Heart left ventricle (tissue), 16 donors: ENCODE measurements around the gene TRPM1. TPM values are rescaled to one million over a fixed set of nuclear protein-coding genes. Genes with fewer than 3 reads are reported as not detected.
A peak's percentile ranks its signal among the peaks of the same experiment; 100 is the strongest.

ENCODE experiments used
- ATAC-seq, 4 donors: fragments of 200-7000 bp; cut with Tn5 transposase; one replicate each; pipeline ENCODE4 v1.9.1; 2020 to 2022; ENCODE audit warnings: moderate library complexity in 4 of 4, mild to moderate bottlenecking in 3 of 4, moderate number of reproducible peaks in 1 of 4
- DNase-seq, 5 donors: peaks; one replicate each; pipeline ENCODE4 v3.0.0-alpha.2; 2020
- H3K27ac ChIP-seq, 12 donors: fragments of 200-600 bp; sonication (generic) in 4 of 12; one replicate each; pipeline versions ENCODE4 v1.5.0 to v1.8.0; 2016 to 2022; ENCODE audit warnings: mild to moderate bottlenecking in 2 of 12
- H3K27me3 ChIP-seq, 9 donors: fragments of 200-600 bp; sonication (generic) in 2 of 9; one replicate each; pipeline versions ENCODE4 v1.5.1 to v1.8.0; 2016 to 2022; ENCODE audit warnings: mild to moderate bottlenecking in 3 of 9
- H3K36me3 ChIP-seq, 9 donors: fragments of 200-600 bp; sonication (generic) in 2 of 9; one replicate each; pipeline versions ENCODE4 v1.5.0 to v1.8.0; 2018 to 2022; ENCODE audit warnings: mild to moderate bottlenecking in 2 of 9
- H3K4me1 ChIP-seq, 12 donors: fragments of 200-600 bp; sonication (generic) in 4 of 12; one replicate each; pipeline versions ENCODE4 v1.5.0 to v1.8.0; 2016 to 2022; ENCODE audit warnings: mild to moderate bottlenecking in 3 of 12
- H3K4me3 ChIP-seq, 12 donors: fragments of 200-600 bp; sonication (generic) in 4 of 12; one replicate each; pipeline versions ENCODE4 v1.5.0 to v1.8.0; 2017 to 2022; ENCODE audit warnings: mild to moderate bottlenecking in 9 of 12, moderate library complexity in 4 of 12
- H3K9me3 ChIP-seq, 12 donors: fragments of 200-600 bp; sonication (generic) in 4 of 12; one replicate each; pipeline versions ENCODE4 v1.5.0 to v1.8.0; 2016 to 2022; ENCODE audit warnings: mild to moderate bottlenecking in 1 of 12
- POLR2A ChIP-seq, 2 donors: fragments of 450-650 bp; IDR thresholded peaks; one replicate each; pipeline ENCODE4 v1.6.1; 2017; ENCODE audit warnings: antibody characterized with exemption in 2 of 2, mild to moderate bottlenecking in 2 of 2, moderate library complexity in 2 of 2
- WGBS, 4 donors: extraction: QIAGEN DNeasy Blood & Tissue Kit in 2 of 4; methylation state at CpG; one replicate each; pipeline versions ENCODE4 v1.1.5 to v1.1.7; 2013 to 2018; 5-methylcytosine and 5-hydroxymethylcytosine counted together
- intact Hi-C, 10 donors: fragments of 100-400 bp; cut with DNase I; formaldehyde crosslinking; loops; one replicate each; pipeline versions ENCODE4 v1.11.1 to v1.14.2; 2022
- polyA plus RNA-seq, 2 donors: library from polyadenylated mRNA; stranded (reverse); fragments of 200-250 nt; gene quantifications; one replicate each; pipeline ENCODE4 v1.2.3, GENCODE V29; 2013
- total RNA-seq, 9 donors: library from RNA; depleted of rRNA in 2 of 9; stranded (reverse); fragments of >200 nt in 2 of 9; fragmentation: NEBNext Ultra II Directional in 3 of 9; extraction: Animal tissue kit (Norgen Biotek cat#: 25700) in 3 of 9; gene quantifications; one replicate each; pipeline versions ENCODE4 v1.1.0 to v1.2.4, GENCODE V29; 2016 to 2023
- TF ChIP-seq, protein P1 (sequence below), 12 donors: fragments of 200-600 bp; sonication (generic) in 4 of 12; IDR thresholded peaks; one replicate each; pipeline versions ENCODE4 v1.5.0 to v1.8.0; 2018 to 2022; ENCODE audit warnings: antibody characterized with exemption in 12 of 12, mild to moderate bottlenecking in 5 of 12
- donor health status: ischemic (EF 13 %, LVEDD 7.1; RV severe dilation, severe dysfunction).
- donor health status: healthy with polysubstance abuse.
- donor health status: DM: no; HTN: yes; CAD: no.
- donor health status: DM: no; HTN: no; CAD: no.
- donor health status: ischemic (EF 25% LVEDD 6.9; RV normal size, moderate dysfunction).
- donor health status: ischemic (EF 25% LVEDD 5.7; RV mildly dilated, moderate dysfunction).
- donor health status: healthy.
- donor health status: DM: yes; HTN: yes; CAD: no.
- donor health status: ischemic (EF 35%, LVEDD 5.7; RV mildly dilated, moderate dysfunction).
- donor health status: nonischemic (EF 11% LVEDD 7.7; RV severe dilation, severe dysfunction).
- donor health status: DM: yes; HTN: yes; CAD: no.
- donor health status: PGD.
- donor health status: ischemic (EF 29% LVEDD 5.4; RV normal size, mild dysfunction).
- donor health status: nonischemic (EF 23%, LVEDD 6.1; RV moderate dilation, normal function).

TRPM1 gene
- total and polyA plus RNA-seq, 11 donors, result 0.25 TPM; not detected in 10

DNA sequence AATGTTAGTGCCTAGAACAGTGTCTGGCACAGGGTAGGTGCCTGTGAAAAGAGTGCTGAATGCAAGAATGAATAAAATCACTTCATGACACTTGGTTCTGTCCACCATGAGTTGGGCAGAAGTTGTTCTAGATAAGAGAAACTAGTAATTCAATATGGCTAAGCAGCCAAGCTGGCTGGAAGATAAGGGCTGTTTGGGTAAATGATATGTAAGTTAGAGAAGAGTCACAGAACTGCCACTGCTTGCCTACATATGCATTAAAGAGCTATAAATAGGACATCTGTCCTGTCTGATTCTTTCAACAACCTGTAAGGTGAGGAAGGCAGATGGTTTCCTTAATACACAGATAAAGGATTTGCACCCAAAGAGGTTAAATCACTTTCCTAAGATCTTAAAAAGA lies 123.2 kb downstream of the TRPM1 start:
- no peak overlapping the region for H3K4me3 ChIP-seq
- no peaks in the 10 kb centered on the region for H3K27me3 ChIP-seq
- peaks cover 0 to 78% (median 33%) of the 10 kb centered on the region in 9 donors for H3K36me3 ChIP-seq
- no peak for DNase-seq
- H3K27ac ChIP-seq, result no peak overlapping the region
- ATAC-seq, result no peak
- peaks cover 0 to 52% (median 22%) of the 10 kb centered on the region in 12 donors for H3K4me1 ChIP-seq
- no peaks in the 10 kb centered on the region for H3K9me3 ChIP-seq
- no peak for TF ChIP-seq POLR2A (IDR thresholded peaks at IDR 0.05)
- intact Hi-C loops, result loop anchor here in 2 of 10 donors (10.0 kb wide), 3 partner anchors 64 to 226 kb away; no protein-coding TSS in a partner anchor

DNA sequence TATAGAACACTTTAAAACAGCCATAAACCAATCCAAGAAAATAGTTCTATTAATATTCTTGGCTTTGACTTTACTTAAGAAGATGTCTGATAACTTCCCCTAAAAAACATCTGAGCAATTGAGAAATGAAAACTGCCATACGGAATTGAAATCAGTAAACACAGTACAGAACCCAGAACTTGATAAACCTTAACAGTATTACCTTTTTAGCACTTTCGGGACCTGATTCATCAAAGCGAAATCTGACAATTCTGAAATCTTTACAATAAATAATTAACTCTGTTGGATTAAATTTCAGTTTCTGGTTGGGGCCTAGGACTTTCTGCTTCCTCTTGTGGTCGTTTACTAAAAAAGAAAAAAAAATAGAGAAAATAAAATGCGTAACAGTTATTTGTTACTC lies 127.4 kb downstream of the TRPM1 start:
- Histone ChIP-seq H3K36me3 (peaks cover 0 to 76% (median 62%) of the 10 kb centered on the region in 9 donors), H3K9me3 (no peaks in the 10 kb centered on the region), H3K27me3 (no peaks in the 10 kb centered on the region), H3K4me1 (peaks cover 0 to 32% (median 15%) of the 10 kb centered on the region in 12 donors), H3K27ac (no peak overlapping the region), H3K4me3 (no peak overlapping the region)
- TF ChIP-seq, protein P1, sequence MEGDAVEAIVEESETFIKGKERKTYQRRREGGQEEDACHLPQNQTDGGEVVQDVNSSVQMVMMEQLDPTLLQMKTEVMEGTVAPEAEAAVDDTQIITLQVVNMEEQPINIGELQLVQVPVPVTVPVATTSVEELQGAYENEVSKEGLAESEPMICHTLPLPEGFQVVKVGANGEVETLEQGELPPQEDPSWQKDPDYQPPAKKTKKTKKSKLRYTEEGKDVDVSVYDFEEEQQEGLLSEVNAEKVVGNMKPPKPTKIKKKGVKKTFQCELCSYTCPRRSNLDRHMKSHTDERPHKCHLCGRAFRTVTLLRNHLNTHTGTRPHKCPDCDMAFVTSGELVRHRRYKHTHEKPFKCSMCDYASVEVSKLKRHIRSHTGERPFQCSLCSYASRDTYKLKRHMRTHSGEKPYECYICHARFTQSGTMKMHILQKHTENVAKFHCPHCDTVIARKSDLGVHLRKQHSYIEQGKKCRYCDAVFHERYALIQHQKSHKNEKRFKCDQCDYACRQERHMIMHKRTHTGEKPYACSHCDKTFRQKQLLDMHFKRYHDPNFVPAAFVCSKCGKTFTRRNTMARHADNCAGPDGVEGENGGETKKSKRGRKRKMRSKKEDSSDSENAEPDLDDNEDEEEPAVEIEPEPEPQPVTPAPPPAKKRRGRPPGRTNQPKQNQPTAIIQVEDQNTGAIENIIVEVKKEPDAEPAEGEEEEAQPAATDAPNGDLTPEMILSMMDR (IDR thresholded peaks at IDR 0.05), result no peak
- TF ChIP-seq POLR2A (IDR thresholded peaks at IDR 0.05), result no peak
- ATAC-seq, result no peak
- intact Hi-C loops, result loop anchor here in 3 of 10 donors (5.0 to 10.0 kb wide), 4 partner anchors 59 to 231 kb away; no protein-coding TSS in a partner anchor
- 79 to 85% (median 84%) methylated on average over 5 of the region's 5 CpGs for WGBS, 4 donors
- DNase-seq, result no peak

DNA sequence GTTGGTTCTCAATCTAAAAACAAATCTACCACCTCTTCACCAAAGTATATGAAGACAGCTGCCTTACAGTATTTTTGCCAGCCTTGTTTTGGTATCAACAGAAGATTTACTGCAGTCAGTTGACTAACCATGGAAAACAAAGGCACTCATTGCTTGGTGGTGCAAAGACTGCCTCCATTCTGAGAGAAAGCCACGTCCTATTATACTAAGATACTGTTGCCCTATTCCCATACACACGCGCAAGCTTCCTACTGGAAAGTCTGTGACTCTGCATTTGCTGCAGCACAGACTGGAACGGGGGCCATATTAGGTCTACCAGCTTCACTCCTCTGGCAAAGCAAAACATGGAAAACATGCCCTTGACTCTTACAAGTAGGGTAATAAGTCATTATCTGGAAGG lies 128.1 kb downstream of the TRPM1 start:
- no peaks in the 10 kb centered on the region for H3K27me3 ChIP-seq
- WGBS, 4 donors, result 91 to 94% (median 94%) methylated on average over 4 of the region's 4 CpGs
- no peak for DNase-seq
- H3K4me1 ChIP-seq, result peaks cover 0 to 27% (median 10%) of the 10 kb centered on the region in 12 donors
- H3K4me3 ChIP-seq, result no peak overlapping the region
- TF ChIP-seq, protein P1 (IDR thresholded peaks at IDR 0.05), result no peak
- TF ChIP-seq POLR2A (IDR thresholded peaks at IDR 0.05), result no peak
- H3K27ac ChIP-seq, result no peak overlapping the region
- ATAC-seq, result no peak
- intact Hi-C loops, result loop anchor here in 3 of 10 donors (5.0 to 10.0 kb wide), 4 partner anchors 59 to 231 kb away; no protein-coding TSS in a partner anchor
- peaks cover 0 to 82% (median 62%) of the 10 kb centered on the region in 9 donors for H3K36me3 ChIP-seq
- no peaks in the 10 kb centered on the region for H3K9me3 ChIP-seq

DNA sequence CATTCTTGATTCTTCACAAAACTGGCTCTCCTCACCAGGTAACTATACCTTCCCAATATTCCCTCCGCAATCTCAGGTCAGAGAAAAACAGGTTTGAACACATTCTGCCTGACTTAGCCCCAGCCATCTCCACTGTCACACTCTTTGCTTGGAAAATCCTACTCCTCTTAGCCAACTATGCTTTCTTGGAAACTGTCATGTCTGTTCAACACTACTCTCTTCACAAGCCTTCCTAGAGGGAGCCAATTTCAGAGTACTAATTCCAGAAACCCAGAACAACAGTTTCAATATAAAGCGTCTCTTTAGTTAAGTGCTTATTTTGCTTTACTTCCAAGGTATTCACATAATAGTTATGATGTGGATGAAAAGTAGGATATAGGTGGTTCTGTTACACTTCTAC lies 131.8 kb downstream of the TRPM1 start:
- H3K27me3 ChIP-seq, result no peaks in the 10 kb centered on the region
- ATAC-seq (peak in 2 of 4 donors; percentile 36 to 52), DNase-seq (no peak)
- no peak for TF ChIP-seq POLR2A (IDR thresholded peaks at IDR 0.05)
- peaks cover 0 to 94% (median 83%) of the 10 kb centered on the region in 9 donors for H3K36me3 ChIP-seq
- 76 to 84% (median 78%) methylated on average over 2 of the region's 2 CpGs for WGBS, 4 donors
- H3K4me3 ChIP-seq, result no peak overlapping the region
- H3K4me1 ChIP-seq, result peaks cover 0 to 13% (median 0%) of the 10 kb centered on the region in 12 donors
- no peak overlapping the region for H3K27ac ChIP-seq
- intact Hi-C loops, result loop anchor here in 3 of 10 donors (5.0 to 10.0 kb wide), 5 partner anchors 55 to 235 kb away; no protein-coding TSS in a partner anchor
- no peaks in the 10 kb centered on the region for H3K9me3 ChIP-seq

DNA sequence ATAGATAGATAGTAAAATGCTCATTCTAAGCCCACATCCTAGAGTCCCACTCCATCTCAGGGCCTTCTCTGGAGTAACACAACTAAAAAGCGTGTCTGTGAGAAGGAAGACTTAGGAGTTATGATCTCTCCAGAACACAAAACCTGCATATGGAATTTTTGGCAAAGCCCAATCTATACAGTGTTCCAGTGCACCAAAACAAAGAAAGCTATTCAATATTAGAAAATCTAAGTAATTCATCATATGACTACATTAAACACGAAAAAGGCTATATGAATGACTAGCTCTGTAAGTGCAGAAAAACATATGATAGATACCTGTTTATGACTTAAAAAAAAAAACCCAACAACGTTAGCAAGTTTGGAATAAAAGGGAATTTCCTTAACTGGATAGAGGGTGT lies 137.8 kb downstream of the TRPM1 start:
- no peaks in the 10 kb centered on the region for H3K9me3 ChIP-seq
- H3K27me3 ChIP-seq, result no peaks in the 10 kb centered on the region
- H3K27ac ChIP-seq, result no peak overlapping the region
- H3K4me3 ChIP-seq, result no peak overlapping the region
- DNase-seq (no peak), ATAC-seq (no peak)
- H3K36me3 ChIP-seq, result peaks cover 0 to 96% (median 72%) of the 10 kb centered on the region in 9 donors
- intact Hi-C loops, result loop anchor here in 1 of 10 donors (10.0 kb wide), 1 partner anchor 151 kb away; no protein-coding TSS in a partner anchor
- TF ChIP-seq POLR2A (IDR thresholded peaks at IDR 0.05), result no peak
- TF ChIP-seq, protein P1 (IDR thresholded peaks at IDR 0.05), result no peak
- WGBS, 4 donors, result 84 to 87% (median 85%) methylated on average over 3 of the region's 3 CpGs
- H3K4me1 ChIP-seq, result peaks cover 0 to 21% (median 5%) of the 10 kb centered on the region in 12 donors
